GM18498 (cell line): Measurements from ENCODE around the gene OLFM3.

Experiments used
- ATAC-seq: cut with Tn5 transposase; IDR thresholded peaks from one replicate; pipeline ENCODE4 v1.9.1; 2021; ENCODE audit warnings: mild to moderate bottlenecking, moderate library complexity; ENCODE audit not compliant: unreplicated experiment

OLFM3 gene

DNA sequence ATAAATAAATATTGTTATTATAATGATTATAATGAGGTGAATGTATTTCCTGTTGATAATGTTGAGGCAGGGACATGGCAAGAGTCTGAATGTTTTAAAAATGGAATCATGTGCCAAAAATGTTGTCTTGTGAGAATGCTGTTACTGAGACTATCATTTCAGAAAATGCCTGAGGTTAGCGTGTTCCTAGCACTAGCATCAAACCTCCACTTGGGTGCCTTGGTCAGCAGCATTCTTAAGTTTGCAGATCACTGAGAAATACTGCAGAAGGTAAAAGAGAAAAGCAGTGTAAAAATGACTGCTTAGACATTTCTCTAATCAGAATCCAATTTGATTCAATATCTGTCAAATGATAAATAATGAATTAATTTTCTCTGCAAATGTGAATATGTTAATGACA is 50.8 kb downstream of the OLFM3 start:
- ATAC-seq: no peak

DNA sequence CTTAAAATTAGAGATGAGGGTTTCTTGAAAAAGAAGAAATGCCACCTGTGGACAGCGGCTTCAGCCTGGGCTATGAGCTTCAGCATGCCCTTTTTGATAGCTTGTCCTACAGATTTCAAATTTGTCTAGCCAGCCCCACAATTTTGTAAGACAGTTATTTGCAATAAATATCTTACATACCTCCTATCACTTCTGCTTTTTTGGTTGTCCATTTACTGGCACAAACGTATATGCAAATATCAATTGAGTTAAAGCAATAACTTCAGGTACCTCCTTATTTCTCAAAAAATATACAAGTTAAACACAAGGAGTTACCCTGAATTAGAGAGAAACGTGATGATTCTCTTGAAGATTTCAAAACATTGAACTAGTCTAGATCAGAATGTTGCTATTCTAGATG is 53.5 kb downstream of the OLFM3 start:
- no peak for ATAC-seq

DNA sequence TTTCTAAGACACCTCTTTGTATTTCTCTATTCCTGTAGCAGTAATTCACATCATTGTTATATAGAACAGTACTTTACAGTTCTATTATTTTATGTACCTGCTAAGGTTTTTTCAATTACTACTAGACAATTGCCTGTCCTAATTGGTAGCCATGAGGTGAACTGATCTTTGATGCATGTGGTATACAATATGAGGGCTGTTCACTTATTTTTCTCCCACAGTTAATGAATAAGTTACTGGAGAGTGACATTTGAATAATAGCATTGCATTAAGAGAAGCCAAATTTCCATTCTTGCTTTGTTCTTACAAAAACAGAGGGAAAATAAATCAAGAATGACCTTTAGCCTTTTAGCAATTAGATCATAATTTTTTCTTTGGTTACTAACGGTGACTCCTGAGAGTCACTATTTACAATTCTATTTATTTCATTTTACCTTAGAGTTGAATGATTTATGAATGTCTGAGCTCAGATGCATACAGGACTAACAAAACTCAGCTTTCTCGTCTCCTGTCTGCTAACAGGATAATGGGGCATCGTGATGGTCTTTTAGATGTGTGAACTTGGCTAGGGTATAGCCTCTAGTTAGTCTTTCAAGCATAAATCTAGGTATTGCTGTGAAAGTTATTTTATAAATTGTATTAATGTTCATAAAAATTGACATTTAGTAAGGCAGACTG is 54.1 kb downstream of the OLFM3 start:
- ATAC-seq: no peak

DNA sequence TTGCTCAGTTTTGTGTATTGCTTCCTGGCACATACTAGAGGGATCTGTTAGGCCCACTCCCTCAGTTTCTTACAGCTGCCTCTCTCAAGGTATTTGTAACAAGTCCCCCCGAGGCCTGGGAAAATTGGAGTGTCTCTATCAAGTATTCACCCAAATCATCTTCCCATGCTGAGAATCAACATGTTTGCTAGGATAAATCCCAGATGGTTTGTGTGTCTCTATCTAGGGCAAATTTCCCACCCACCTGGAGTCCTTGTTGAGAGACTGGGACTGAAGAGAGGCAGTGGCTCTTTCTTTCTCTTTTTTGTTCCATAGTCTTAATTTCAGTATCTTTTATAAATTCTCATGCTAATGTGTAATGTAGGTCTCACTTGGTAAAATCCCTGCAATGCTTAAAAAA is 58.0 kb downstream of the OLFM3 start:
- ATAC-seq: no peak

DNA sequence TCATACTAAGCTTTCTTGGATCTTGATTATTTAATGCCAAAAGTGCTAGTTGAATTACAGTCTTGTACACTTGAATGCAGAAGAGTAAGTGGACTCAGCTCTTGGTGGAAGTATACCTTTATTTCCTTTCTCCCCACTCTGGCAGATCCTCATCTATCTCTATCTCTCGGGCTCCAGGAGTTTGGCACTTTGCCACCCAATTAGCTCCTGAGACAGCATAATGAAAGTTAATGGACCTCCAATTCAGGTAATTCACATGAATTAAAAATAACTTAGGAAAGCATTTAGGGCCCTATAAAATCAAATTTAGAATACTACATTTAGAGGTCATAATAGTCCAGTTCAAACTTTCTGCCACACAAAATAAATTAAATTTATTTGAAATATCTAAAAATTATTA is 67.4 kb downstream of the OLFM3 start:
- ATAC-seq: no peak

DNA sequence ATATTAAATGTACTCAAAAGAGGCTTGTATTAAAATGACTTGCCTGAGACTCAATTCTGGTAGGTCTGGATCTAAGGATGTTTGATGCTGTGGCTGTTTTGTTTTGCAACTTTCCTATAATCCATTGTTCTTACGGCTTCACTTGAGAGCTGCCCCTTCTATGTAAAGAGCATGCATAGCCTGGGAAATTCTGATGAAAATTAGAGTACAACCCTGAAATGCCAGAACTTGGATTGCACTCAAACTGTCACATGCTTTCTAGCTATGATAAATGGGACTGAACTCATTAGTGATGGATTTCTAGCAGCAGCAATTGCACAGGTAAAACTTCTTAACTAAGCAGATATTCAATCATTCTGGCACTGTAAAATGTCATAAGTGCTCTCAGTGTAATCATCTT is 67.9 kb downstream of the OLFM3 start:
- ATAC-seq: no peak

DNA sequence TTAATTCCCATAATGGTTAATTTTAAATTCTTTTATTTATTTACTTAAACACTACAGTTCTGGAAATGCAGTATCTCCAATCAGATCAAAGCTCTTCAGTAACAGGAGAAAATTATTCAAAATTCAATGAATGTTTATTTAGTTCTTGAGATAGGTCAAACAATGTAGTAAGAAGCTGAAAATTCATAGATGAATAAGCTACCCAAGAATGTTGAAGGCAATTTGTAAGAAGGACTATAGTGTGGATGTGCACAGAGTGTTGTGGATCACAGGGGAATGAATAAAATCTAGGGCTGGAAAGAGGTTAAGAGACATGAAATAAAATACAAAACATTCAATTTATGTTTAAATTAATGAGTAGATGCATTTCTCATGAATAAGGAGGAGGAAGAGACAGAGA is 72.0 kb downstream of the OLFM3 start:
- ATAC-seq: no peak

DNA sequence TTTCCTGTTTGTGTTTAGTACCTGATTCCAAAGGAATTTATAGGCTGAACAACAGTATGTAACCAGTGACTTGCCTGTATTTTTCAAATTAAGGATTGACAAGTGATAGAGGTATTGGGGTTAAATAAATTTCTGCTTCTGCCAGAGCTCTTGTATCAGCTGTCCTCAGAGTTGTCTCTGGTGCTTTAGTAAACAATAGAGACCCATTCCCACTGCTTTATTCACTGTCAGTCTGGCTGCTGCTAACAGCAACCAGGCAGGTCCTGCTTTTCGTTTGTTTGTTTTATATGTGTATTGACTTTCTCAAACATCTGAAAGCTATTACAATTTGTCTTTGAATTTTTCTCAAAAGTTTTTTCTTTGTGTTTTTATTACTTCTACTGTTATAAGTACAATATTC is 76.1 kb downstream of the OLFM3 start:
- no peak for ATAC-seq

DNA sequence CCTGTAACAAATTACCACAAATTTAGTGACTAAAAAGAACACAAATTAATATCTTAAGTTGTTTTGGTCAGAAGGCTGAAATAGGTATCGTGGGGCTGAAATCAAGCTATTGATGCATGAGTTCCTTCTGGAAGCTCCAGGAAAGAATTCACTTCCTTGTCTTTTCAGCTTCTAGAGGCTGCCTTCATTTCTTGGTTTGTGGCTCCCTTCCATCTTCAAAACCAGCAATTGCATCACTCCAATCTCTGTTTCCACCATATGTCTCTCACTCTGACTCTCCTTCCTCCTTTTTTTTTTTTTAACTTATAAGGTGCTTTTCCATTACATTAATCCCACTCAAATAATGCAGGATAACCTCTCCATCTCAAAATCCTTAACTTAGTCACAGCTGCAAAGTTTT is 78.4 kb downstream of the OLFM3 start:
- ATAC-seq: no peak

DNA sequence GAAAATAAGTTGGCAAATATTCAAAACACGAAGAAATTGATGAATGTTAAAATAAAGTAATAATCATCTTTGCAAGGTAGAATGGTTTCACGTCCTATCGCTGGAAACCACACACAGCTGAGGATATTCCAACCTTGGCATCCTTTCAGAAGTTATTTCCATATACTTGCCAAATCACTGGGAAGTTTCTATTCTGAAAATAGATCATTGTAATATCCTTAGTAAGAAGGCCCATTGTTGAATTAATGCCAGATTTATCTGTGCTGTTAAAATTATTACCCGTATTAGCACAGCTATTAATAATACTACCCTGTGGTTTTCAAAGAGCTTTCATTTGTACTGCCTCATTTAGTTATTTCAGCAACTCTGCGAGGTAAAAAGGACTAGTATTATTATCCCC is 81.1 kb downstream of the OLFM3 start:
- ATAC-seq: no peak

DNA sequence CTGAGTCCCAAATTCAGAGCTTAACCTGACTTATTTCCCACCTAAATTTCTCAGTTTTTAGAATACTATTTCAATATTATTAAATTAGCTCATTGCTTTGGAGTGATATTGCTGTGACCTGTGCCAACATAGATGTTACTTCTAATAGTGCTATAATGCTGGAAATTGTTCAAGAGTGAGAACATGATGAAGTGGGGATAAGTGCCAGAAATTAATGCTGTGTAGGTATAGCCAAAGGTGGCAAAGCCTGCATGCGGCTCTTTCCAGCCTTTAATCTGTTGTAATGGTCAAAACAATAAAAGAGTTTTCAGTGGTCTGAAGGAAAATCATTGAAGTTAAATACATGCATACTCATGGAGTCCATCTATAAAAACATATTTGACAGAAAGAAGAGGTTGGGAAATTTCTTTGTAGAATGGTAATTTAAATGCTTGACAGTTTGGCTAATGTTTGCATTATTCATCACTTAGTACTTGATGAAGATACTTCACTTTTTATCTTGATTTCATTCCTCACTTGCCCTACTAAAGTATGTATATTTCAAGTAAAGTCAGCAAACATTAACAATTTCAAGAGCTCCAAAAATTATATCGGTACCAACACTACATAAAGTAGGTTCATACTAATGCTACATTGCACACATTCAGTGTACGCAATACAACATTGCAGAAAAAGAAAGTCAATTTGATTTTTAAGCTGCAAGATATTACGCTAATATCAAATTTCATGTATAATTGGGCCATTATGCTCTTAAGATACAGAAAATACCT is 82.1 kb downstream of the OLFM3 start:
- no peak for ATAC-seq

DNA sequence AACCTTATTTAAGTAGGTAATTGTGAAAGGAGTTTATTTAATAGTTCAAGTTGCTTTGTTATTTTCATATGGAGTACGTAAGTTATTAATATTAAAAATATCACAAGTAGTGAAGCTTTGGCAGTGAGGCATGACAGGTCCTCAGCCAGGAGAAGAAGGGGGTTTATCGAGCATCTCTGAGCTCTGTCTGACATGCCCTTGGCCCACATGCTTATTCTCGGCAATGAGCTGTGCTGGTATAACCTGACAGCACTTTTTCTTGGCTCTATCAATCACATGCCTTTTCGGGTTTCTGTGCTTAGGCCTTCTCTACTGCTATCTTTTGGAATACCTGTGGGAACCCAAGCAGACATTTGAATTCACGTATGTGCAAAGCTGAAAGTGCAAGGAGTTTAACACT is 84.8 kb downstream of the OLFM3 start:
- ATAC-seq: no peak

DNA sequence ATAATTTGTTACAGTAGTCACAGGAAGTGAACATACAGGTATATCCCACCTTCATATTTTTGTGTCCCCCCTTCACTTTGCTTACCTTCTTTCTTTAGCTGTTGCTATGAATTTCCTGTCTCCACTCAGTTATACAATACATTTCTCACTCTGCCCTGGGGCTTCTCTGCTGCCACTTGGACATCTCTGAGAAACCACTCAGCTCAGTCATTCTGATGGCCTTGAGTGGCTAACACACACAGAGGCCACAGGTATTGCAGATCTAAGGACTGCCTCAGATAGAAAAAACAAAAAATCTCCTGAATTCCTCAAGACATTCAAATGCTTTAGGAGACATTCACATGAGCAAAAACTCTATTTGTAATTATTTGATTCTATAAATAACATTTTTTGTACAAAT is 87.7 kb downstream of the OLFM3 start:
- no peak for ATAC-seq

DNA sequence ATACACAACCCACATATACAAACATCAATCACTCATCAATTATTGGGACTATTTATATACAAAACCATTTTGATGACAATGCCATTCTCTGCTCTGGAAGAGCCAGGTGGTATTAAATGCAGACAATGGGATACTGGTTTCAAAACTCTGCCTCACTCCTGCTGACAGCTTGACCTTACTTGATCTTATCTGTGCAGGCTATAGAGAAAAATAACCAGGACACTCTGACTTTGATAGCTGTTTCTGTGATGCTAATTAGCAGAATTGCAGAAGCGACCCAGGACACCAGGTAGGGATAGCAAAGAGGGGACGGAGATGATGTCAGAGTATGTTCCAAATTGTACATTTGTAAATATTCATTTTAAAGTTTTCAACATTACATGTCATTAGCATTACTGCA is 89.5 kb downstream of the OLFM3 start:
- ATAC-seq: no peak

DNA sequence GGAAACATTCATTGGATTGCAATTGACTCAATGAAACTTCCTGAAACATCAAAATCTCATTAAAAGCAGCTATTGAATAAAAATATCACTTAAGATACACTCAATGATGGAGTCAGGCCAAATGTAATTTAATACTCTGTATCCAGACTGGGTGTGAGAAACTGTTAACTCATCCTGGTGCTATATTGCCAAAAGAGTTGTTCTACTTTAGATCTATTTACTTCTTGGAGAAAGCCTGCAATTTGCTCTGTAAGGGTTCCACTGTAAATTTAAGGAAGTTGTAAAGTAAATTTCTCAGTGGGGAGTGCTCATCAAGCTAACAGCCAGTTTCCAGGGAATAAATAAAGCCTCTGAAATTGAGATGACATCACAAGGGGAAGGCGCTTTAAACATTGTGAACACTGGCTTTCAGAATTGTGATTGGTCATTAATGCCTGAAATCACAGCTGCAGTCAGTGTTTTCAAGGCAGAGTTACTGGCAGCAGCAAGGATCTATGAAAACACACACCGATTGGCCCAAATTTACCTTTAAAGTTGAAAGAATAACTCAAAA is 91.4 kb downstream of the OLFM3 start:
- ATAC-seq: no peak

DNA sequence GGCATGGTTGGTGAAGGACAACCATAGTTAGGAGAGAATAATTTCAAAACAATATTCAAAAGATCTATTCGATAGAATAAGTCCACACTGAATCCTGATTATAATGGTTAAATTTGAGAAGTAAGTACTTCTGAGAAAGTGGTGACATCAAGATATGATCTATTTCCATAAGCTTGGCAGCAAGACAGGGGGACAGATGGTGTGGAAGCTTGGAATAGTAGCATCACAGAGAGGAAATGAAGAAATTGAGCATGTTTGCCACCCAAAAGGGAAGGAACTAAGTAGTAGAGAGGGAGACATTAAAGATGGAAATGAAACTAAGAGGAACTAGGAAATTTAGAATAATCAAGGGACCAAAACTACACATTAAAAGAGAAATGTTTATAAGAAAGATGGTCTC is 94.5 kb downstream of the OLFM3 start:
- ATAC-seq: no peak

DNA sequence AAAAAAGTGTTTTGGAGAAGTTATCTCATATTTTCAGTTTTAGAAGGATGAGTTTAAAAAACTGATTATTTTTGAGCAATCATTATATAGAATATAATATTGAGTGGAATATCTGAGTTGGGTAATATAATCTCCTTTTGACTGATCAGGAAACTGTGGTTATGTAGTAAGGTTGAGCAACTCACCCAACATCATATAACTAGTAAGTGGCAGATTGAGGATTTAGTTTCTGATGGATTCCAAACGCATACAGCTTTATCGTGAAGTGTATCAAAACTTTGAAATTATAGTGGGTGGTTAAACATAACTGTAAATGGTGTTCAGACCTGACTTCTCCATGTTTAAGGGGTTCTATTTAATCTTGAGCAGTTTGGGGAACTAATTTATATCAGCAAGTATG is 98.6 kb downstream of the OLFM3 start:
- ATAC-seq: no peak

DNA sequence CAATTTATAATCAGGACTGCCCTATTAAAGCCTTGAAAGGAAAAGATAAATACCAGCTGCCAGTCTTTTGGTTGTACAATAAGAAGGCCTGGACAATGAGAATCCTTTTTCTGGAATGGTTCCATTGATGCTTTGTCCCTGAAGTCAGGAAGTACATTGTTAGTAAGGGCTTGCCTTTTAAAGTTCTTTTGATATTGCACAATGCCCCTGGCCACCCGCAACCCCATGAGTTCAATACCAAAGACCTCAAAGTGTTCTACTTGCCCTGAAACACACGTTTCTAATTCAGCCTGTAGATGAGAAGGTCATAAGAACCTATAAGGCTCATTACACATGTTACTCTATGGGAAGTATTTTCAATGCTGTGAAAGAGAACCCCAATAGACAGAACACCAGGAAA is 112.1 kb downstream of the OLFM3 start:
- no peak for ATAC-seq

DNA sequence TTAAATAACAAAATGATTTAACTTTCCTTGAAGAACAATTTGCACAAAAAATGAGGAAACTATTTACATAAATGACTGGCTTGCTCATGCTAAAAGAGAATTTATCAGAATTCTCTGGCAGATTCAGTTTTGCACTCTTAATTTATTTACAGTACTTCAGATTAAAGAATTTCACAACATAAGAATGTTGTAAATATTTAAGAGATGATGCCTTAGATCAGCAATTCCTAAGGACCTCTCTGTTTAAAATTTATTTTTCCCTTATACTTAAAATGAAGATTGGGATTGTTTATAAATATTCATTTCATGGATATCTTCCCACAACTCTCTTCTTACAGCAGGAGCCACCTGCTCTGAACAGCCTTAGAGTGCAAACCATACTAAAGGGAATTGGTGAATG is 120.8 kb downstream of the OLFM3 start:
- no peak for ATAC-seq

DNA sequence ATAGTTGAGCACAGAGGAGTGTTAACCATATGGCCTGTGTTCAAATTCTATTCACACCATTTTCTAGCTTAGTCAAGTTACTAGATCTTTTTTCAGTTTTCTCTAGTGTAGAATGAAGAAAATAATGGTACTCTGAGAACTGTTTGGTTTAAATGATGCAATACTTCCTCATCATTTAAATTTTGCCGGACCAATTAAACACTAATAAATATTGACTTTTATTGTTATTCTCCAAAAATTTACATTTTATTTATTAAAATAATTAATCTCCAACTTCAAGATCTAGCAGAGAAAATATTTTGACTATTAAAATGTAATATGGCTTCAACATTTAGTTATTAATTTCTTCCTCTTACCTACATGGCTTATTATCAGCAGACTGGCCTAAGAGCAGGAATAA is 123.1 kb downstream of the OLFM3 start:
- no peak for ATAC-seq

DNA sequence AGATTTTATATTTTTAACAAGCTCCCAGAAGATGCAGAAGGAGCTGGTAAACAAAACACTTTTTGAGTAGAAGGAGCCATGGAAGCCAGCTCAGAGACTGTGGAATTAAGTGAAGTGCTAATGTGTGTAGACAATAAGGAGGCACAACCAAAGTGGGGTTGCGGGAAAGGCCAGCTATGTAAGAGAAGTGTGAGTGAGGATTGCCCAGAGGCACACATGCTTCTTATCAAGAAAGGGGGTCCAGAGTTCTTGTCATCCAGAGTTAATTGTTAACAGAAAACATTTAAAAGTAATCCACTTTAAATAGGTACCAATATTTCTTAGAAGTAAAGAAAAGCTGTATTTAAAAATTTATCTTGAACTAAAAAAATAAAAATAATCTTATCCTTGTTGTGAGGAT is 136.8 kb downstream of the OLFM3 start:
- ATAC-seq: no peak

DNA sequence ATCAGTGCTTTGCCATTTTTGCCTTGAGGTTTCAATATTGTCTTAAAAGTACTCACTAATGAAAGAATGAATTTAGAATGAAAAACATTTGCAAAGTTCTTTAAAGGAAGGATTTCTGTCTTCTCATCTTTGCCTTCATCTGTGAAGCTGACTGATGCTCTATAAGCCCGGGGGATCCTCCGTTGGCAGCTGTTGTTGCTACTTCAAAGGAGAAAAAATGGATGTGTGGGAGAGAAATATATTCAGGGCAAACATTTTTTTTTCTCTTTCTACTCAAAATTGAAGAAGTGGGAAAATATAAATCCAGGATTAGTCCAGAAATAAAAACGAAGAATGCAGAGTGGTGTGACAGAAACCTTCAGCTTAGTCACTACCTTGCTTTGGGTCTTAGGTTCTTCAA is 142.5 kb downstream of the OLFM3 start:
- ATAC-seq: no peak

DNA sequence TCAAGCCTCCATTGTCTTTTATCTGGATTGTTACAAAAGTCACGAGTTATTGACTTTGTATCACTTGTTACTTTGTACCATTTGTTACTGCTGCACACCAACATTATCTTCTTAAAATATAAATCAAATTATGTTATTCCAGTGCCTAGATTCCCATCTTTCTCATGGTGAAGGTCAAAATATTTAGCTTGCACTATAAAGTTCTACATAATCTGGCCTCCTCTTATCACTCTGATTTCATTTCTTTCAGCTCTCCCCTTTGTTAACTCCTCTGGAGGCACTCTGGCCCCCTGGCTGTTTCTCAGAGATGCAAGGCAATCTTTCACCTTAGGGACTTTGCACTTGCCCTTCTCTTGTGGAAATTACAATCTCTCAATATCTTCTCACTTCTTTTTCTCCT is 143.8 kb downstream of the OLFM3 start:
- no peak for ATAC-seq
